Retina (tissue), 1 donor: Measurements from ENCODE around the gene CLEC2A.

Source experiments
- DNase-seq: peaks from one replicate; pipeline ENCODE4 v3.0.0-alpha.2; 2016

Gene CLEC2A

GRCh38 chr12:9931245-9931644, 925 bp downstream of the CLEC2A start:
- no peak for DNase-seq

- DNase-seq, result no peak
Measured at GRCh38 chr12:9928607-9929006, 3.6 kb downstream of the CLEC2A start.

- no peak for DNase-seq
Measured at GRCh38 chr12:9926876-9927275, 5.3 kb downstream of the CLEC2A start.

GRCh38 chr12:9925705-9926393, 6.3 kb downstream of the CLEC2A start:
- peak; percentile 6 for DNase-seq

GRCh38 chr12:9922429-9922828, 9.7 kb downstream of the CLEC2A start:
- DNase-seq, result no peak

- DNase-seq, result no peak
Measured at GRCh38 chr12:9920451-9920850, 11.7 kb downstream of the CLEC2A start.

GRCh38 chr12:9919443-9919842, 12.7 kb downstream of the CLEC2A start:
- no peak for DNase-seq

GRCh38 chr12:9911708-9912107, 20.5 kb downstream of the CLEC2A start:
- no peak for DNase-seq

- DNase-seq, result no peak
Measured at GRCh38 chr12:9910716-9911421, 21.3 kb downstream of the CLEC2A start.

GRCh38 chr12:9909724-9910123, 22.4 kb downstream of the CLEC2A start:
- DNase-seq, result no peak

GRCh38 chr12:9908350-9908749, 23.8 kb downstream of the CLEC2A start:
- no peak for DNase-seq

- no peak for DNase-seq
Measured at GRCh38 chr12:9907769-9908168, 24.4 kb downstream of the CLEC2A start.

GRCh38 chr12:9906873-9907272, 25.3 kb downstream of the CLEC2A start:
- DNase-seq, result no peak

GRCh38 chr12:9902539-9903228, 29.5 kb downstream of the CLEC2A start:
- DNase-seq, result no peak

- DNase-seq, result no peak
Measured at GRCh38 chr12:9900930-9901329, 31.2 kb downstream of the CLEC2A start.

- DNase-seq, result no peak
Measured at GRCh38 chr12:9899209-9899608, 33.0 kb downstream of the CLEC2A start.

GRCh38 chr12:9897535-9897934, 34.6 kb downstream of the CLEC2A start:
- no peak for DNase-seq

GRCh38 chr12:9895215-9895971, 36.8 kb downstream of the CLEC2A start:
- DNase-seq, result no peak

- no peak for DNase-seq
Measured at GRCh38 chr12:9888665-9889273, 43.4 kb downstream of the CLEC2A start.

- DNase-seq, result no peak
Measured at GRCh38 chr12:9883175-9883574, 49.0 kb downstream of the CLEC2A start.

- no peak for DNase-seq
Measured at GRCh38 chr12:9881988-9882387, 50.2 kb downstream of the CLEC2A start.

- DNase-seq, result no peak
Measured at GRCh38 chr12:9881246-9881645, 50.9 kb downstream of the CLEC2A start, which contains the start of gene KLRF2. Gene KLRF2 (plus strand): TSS chr12:9881489. CDS start chr12:9881596, 107 bp downstream.
